HG03354 (cell line): ENCODE data around the gene PLA2G4A.

Source experiments
- ATAC-seq: cut with Tn5 transposase; IDR thresholded peaks from one replicate; pipeline ENCODE4 v1.9.1; 2021; ENCODE audit warnings: mild to moderate bottlenecking; ENCODE audit not compliant: unreplicated experiment, poor library complexity, severe bottlenecking

Gene PLA2G4A

DNA sequence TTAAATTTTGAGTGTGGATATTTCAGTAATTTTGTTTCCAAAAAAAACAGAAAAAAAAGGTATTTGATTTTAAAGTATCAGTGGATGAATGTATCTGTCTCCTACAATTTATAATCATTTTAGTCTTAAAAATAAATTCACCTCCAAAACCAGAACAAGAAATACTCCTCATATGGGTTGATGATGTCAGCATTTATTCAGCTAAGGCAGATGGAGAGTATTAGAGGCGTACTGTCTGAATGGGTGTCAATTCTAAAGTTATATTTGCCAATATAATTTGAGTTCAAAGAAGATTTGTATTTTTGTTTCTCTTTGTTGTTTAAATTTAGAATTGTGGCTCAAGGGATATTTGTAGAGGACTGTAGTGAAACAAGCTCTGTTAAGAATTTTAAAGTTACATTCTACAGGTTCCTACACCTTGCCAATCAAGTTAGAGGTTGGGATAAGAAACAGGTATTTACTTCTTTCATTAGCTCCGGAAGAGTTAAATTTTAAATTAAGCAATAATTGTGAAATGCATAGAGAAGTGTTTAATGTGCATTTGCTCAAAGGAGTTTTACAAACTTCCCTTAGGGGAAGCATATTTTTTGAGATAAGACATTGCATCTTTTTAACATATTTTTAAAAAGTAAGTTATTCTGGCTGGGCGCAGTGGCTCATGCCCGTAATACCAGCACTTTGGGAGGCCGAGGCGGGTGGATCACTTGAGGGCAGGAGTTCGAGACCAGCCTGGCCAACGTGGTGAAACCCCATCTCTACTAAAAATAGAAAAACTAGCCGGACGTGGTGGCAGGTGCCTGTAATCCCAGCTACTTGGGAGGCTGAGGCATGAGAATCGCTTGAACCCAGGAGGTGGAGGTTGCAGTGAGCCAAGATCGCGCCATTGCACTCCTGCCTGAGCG, 1.2 kb downstream of the PLA2G4A start:
- ATAC-seq = no peak

DNA sequence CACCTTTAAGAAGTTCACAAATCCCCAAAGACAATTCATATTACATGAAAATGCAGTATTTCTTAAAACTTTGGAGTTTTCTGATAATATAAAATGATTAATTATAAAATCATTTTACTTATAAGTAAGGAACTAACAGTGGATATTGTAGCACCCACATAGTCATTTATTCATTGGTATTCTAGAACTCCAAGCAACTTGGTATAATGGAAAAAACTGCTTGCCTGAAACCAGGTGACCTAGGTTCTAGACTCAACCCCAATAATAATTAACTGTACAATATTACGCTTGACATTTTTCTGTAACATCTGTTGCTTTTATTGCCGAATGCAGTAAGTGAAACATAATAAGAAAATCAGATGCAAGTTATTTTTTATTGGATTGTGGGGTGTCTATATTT, 2.4 kb downstream of the PLA2G4A start:
- ATAC-seq = no peak

DNA sequence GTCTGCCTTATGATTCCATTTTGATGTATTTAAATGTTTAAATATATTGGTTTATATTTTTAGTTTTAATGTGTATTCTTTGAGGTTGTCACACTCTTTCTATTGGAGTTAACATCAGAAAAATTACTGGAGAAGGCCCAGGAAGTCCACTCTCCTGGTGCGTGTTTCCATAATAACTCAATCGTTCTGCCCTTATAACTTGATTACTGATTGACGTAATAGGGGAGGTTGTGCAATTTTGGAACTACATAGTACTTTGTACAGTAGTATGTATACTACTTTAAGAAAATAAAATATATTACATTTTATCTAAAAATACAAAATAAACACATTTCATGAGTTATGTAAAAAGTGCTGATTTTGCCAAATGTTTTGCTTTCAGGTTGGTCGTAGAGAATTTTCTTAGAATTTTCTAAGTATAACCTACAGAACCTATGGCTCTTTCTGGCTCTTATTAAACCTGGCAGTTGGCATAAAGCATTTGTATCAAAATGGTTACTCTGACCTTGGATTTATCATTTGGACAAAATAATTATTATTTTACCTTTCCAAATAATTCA, 5.7 kb downstream of the PLA2G4A start:
- ATAC-seq = no peak

DNA sequence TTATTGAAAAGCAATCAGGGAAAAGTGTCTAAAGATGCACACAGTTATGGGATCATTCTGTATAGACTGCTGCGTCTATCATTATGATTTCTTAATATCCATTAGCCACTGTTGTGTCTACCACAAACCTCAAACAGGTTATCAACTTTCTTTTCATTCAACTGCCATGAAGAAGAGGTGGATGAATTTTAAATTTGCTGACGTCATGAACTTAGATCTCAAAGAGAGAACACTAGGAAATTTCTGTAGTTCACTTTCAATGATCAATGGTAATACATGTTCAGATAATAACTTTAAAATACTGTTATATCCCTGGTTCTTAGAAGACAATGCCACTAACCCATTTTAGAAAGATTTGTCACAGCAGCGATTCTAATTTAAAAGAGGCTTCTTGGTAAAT, 6.7 kb downstream of the PLA2G4A start:
- ATAC-seq = no peak

DNA sequence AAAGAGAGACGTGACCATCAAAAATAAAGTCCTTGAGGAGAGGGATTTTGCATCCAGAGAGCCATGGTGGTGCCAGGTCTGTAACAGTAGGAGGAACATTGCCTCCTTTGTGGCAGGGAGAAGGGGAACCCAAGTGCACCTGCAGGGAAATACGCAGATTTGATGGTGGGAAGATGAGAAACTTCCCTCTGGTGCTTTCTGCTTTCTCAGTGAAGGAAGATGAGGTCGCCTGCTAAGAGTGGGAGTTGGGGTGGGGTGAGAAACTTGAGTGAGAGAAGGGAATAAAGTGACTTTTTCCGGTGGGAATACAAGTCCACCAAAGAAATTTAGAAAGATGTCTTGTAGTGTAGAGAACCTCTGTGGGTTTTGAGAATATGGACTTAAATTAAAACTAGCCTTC, 9.1 kb downstream of the PLA2G4A start:
- ATAC-seq = no peak

DNA sequence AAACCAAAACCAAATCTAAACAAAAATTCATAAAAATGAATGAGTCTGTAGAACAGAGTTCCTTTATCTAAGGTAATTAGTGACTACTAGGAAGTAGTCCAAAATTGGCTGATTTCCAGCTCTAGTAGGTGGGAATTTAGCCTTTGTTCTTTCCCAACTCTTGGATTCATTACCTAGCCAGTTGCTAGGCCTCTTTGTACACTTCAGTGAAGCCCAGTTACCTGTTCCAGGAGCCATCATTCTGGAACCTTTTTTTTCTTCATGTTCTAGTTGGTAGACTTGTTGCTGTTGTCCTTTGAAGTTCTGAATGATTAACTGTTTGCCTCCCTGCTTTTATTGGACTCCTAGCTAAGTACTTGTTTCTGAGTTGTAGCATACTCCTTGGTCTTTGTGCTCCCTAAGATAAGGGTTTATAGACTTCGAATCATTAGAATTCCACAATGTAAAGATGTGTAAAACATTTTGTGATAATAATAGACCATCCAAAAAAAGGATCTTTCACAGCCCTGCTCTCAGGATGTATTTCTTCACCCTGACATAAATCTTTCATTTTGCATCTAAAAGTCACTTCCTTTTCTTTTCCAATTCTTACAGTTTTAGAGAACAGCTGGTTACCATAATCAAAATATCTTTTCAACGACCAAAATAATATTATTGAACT, 9.8 kb downstream of the PLA2G4A start:
- no peak for ATAC-seq

DNA sequence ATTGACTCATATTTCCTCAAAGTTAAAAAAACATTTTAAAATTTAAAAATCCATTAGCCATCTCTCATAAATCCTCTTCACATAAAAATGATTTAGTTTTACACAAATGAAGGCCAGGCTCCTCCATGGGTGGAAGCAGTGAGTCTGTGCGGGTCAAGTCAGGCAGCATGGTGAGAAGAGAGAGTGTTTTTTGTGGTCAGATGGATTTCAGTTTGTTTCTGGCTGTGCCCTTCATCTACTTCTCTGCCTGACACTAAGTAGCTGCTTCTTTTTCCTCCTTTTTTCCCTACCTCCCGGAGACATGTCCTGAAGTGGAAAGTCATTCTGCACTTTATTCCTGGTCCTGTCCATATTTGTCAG, 10.3 kb downstream of the PLA2G4A start:
- no peak for ATAC-seq

DNA sequence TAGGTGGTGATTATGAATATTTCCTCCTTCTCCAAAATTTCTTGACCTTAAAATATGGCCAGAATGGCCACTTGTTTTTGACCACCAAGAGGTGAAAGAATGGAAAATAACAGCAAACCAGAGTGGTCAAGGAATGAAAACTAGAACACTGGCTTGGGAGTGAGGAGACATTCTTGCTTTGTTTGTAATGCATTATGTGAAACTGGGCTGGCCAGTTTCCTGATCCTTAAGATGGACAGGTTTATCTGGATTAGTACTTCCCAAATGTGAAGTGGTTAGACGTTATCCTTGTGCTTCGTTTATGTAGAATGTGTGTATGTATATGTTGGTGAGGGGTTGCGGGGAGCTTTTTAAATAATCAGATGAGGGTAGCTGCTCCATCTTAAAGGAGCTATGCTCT, 12.8 kb downstream of the PLA2G4A start:
- no peak for ATAC-seq

DNA sequence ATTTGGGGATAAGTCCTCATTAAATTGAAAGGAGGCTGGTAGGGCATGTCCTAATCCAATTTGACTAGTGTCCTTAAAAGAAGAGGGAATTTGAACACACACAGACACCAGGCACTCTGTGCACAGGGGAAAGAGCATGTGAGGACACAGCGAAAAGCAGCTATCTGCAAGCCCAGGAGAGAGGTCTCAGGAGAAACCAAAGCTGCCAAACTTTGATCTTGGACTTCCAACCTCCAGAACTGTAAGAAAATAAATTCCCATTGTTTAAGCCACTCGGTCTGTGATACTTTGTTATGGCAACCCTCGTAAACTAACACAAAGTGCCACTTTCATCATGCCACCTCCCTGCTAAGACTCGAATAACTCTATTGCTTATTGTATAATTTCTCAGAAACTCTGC, 13.8 kb downstream of the PLA2G4A start:
- ATAC-seq = no peak

DNA sequence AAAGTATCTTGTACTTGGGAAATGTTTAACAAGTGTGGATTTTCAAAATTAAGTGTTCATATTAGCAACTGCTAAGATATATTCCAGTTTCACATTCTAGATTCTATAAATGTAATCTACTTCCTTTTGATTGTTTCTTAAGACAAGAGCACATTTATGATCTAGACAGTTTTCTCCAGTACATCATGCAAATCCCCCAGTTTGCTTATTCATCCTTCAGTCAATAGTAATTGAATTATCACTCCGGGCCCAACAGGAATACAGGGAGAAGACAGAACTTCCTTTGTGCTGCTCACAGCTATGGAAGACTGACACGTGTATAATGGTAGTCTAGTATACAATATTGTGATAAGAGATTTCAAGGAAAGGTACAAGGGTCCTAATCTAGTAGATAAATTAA, 14.5 kb downstream of the PLA2G4A start:
- ATAC-seq = no peak

DNA sequence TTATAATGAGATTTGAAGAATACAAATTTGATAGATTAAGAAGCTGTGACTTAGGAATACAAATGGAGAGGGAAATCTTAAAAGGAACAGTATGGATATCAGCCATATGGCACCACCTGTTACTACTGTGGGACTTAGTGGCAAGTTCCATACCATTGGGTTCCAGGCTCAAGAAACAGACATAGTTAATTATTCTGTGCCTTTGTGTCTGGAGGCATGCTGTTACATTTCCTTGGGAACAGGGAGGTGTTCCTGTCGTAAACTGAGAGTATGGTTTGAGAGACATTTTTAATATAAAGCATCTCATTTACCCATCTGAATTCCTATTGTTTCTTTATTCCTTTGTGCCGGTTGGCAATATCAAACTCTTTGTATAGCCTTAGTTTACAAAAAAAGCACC, 15.2 kb downstream of the PLA2G4A start:
- no peak for ATAC-seq

DNA sequence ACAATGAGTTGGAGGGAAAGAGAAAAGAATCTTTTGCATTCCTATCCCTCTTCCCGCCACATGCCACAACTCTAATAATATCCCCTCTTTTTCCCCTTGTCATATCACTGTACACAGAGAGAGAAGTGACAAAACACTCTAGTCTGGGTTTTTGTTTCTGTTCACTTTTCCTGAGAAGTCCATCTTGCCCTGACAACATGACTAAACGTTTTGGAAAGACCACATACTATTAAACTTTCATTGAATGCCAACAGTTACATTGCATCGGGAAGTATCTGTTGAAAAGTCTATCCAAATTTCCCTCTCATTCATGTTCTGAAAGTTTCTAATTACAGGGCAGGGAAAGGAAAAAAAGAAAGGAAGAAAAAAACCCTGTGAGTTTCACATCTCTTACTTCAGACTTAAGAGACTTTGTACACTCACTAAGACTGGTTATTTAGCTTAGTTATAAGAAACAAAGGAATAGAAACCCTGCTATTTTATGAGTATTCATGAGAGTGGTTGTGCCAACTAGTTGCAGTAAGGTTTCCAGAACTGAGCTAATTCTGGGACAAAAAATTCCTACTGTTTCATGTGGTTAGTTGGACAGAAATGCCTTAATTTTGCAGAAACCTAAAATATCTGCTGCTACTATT, 16.9 kb downstream of the PLA2G4A start:
- no peak for ATAC-seq

DNA sequence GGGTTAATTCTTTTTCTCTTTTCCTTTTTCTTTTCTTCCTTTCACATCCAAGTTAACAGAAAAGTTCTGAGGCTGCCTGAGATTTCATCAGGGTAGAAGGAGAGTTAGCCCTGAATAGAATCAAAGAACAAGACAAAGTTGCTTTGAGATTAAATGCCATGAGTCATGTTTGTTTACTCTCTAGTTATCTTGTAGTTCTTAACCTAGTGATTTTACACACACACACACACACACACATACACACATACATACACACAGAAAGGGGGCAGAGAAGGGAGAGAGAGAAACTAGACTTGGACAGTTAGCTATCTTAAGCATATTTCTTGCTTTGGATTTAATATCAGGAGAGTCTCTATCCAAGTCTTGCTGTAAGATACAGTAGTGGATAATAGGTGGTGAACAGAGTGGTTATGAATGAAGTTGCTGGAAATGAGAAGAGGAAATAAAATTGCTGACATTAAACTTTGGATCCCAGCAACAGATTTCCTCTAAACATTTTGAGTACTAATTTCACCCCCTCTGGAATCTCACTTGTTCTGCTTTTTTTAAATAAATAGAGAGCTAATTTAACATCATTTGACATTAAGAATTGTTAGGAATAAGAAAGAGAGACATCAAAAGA, 19.9 kb downstream of the PLA2G4A start:
- ATAC-seq = no peak

DNA sequence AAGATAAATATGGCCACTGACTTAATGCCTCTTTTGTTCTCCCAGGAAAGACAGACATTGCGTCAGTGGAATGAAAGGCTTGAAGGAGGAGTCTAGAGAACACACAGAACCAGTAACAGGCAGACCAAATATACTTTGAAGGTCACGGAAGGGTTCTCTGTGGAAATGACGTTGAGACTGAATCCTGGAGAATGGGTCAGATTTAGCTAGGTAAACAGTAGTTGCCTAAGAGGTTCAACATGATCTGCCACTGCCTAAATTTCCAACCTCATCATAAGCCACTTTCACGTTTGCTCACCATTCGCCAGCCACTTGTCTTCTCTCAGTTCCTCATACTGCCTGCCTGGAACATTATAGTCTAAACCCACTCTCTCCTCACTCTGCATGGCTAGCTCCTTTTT, 20.5 kb downstream of the PLA2G4A start:
- ATAC-seq = peak; percentile 96

DNA sequence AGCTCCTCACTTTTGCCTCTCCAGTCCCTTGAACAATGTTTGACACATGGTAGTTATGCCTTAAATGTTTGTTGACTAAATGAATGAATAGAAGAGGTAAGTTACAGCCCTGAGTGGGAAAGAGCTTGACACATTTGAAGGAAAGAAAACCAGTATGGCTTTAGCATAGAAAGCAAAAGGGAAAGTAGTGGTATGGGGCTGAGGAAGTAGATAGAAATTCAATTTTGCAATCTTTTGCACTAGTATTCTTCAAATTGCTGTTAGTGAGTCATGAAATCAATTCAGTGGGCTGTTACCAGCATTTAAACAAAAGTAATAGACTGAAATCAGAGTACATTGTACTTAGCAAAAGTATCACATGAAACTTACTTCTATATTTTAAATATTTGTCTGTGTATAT, 21.1 kb downstream of the PLA2G4A start:
- peak; percentile 64 for ATAC-seq

DNA sequence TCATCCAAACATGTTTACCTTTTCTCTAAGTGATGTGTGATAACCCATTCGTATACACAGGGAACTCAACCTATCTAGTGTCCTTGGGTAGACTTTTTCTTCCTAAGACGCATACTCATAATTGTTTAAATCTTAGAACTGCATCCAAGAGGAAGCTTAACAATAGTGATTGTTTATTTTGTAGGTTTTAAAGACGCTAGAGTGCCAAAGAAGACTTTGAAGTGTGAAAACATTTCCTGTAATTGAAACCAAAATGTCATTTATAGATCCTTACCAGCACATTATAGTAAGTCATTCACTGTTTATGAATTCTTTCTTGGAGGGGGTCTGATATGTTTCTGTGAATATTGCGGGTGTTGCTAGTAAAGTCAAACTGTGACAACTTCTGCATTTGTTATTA, 25.4 kb downstream of the PLA2G4A start:
- no peak for ATAC-seq

DNA sequence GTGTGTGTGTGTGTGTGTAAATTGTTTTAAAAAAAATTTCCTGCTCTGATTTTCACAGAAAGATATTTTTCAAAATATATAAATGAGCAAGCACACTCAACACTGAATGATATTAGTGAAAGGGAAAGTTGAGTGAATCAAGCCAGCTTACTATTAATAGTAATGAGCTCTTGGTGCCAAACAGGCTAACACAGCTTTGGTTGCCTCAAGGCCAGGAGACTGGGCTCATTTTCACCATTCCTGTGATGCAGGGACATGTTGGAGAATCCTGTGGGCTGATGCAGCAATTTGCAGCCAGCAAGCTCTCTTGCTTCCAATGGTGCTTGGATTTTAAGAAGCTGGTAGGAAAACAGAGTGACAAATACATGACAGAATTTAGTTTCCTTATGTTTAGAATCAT, 30.2 kb downstream of the PLA2G4A start:
- no peak for ATAC-seq

DNA sequence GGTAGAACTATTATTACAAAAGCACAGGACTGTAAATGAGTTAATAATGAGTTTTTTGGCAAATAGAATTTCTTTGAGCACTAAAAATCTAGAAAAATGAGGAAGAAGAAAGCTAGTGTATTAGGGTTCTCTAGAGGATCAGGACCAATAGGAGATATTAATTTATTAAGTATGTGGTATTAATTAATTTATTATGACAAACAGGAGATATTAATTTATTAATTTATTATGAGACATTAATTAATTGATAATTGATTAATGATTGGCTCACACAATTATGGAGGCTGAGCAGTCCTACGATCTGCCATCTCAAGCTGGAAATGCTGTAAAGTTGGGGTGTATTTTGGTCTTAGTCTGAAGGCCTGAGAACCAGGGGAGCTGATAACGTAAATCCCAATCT, 31.2 kb downstream of the PLA2G4A start:
- ATAC-seq = no peak

DNA sequence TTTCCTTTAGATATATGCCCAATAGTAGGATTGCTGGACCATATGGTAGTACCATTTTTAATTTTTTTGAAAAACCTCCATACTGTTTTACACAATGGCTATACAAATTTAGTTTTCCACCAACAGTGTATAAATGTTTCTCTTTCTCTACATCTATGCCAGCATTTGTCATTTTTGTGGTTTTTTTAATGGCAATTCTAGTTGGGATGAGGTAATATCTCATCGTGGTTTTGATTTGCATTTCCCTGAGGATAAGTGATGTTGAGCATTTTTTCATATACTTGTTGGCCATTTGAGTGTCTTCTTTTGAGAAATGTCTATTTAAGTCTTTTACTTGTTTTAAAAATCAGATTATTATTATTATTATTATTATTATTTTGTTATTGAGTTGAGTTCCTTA, 35.5 kb downstream of the PLA2G4A start:
- ATAC-seq = no peak

DNA sequence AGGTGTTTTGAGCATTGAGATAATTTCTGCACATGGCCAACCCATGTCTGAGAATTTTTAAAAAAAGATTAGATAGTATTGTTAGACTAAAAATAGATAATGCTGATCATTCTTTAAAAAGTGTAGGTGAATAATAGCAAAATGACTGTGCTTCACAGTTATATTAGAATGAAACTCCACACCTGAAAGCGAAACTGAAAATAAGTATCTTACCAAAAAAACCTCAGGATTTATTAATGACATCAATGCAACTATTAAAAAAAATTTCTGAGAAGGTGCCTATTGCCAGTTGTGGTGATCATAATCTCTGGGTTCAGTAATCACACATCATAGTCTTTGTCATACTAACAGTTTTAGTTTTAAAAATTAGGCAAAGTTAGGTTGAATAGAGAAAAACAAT, 36.5 kb downstream of the PLA2G4A start:
- peak; percentile 87 for ATAC-seq
